ENCODE results near the gene ADAP1.

DNA sequence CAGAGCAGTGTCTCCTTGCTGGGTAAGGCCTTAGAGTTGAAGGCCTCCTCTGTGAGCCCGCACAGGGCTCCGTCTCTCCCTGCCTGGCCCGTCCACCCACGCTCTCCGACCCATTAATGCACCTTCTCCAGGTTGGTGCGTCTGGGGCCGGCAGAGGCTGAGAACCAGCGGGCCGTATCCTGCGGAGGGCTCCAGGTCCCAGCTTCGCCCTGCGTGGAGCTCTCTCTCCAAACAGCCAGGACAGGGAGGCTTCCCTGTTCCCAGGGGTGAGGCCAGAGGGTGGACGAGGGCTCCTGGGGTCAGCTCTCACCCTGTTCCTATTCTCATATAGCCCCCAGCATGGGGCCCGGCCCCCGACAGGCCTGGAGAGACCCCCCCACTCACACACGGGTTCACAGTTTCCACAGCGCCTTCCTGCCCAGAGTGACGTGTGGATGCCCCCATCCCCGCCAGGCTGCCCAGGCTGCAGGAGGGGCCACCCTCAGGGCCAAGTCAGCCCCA, 43.5 kb downstream of the ADAP1 start:
- TF ChIP-seq CTCF (conservative IDR thresholded peaks at IDR 0.05; ENCODE audit: low read depth, low read length) (no peak), EZH2 (IDR thresholded peaks at IDR 0.05; ENCODE audit: borderline replicate concordance, low read depth, low read length, poor library complexity, severe bottlenecking) (no peak)

All from A673 (cell line).